NCI-H510A (cell line): ENCODE data around the gene RGS14.
"Not testable (repeated sequence)": the region's sequence is repeated elsewhere in the genome, so short reads cannot be mapped to it uniquely, and the experiment has no call there.

Experiments
- DNase-seq: peaks from one replicate; lab custom pipeline; 2025; lab: John Stamatoyannopoulos, UW

RGS14 gene

DNA sequence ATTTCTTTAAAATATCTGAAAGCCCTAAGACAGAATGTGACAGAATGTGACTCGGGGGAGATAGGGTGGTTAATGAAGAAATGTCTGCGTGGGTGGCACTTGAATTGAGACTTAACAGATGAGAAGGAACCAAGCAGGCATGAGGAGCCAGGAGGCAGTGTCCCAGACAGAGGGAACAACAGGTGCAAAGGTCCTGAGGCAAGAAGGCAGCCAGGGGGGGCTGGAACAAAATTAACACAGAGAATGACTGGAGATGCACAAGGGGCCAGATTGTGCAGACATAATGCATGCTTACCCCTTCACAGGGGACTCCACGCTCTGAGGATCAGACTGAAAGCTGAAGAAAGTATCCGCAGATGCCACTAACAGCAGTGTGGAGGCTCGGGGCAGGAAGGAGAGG, 8.0 kb upstream of the RGS14 start:
- no peak for DNase-seq

DNA sequence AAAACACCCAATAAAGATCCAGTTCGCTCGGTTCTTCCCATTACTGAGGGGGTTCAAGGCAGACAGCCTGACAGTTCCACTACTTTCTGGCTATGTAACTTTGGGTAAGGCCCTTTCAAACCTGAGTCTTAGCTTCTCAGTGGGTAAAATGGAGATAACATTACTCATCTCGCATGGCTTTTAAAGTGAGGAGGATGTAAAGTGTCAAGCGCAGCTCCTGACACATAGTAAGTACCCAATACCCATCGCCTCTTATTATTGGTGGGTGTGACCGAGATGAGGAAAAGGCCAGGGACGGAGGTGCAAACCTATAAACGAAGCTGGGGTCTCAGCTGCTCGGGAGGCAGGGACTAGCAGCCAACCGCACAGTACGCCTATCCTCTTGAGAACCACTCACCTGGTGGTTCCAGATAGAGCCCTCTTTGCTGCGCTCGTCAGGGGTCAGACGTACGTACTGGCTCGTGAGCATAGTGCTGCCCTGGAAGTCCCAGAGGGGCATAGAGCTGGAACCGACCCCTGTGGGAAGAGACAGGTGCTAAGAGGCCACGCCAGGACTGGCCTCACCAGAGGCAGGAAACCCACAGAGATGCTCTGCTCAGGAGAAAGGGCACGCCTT, 6.8 kb upstream of the RGS14 start:
- DNase-seq = no peak

DNA sequence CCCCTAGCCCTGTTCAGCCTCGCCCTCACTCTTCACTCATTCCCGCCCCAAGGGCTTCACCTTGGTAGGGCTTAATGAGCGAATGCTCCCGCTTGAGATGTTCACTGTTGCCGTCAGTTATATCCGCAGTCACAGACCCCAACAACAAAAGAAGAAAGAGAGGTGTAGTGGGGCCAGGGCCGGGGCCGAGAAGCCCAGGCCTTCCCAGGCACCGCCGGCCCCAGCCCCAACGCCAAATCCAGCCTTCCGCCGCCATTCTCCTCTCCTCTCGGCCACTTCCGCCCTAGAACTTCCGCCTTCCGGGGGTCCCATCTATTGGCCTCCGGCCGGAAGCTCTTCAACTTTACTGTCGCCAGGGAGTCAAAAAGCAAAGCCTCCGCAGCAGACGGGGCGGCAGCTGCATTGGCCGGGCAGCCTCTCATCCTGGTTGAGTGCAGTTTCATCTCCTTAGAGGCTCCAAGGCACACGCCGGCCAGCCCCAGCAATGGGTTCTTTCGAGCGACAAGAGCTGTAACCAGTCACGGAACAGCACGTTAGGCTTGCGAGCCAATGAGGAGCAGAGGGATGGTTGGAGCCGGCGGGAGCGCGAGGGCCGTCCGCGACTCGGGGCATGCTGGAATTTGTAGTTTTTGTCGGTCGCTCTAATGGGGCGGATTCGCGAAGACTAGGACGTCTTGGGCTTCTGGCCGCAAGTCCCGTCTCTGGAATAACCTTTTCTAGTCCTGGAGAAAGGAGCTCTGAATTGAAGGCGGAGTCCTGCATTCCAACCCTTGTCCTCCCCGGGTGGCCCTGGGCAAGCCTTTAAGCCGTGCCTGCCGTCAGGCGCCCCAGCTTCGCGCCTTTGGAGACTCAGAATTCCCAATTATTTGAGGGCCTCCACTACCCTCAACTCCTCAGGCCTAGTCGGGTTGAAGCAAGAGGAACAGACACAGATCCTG, 6.1 kb upstream of the RGS14 start, which contains the start of gene LMAN2:
Gene LMAN2 (minus strand): TSS at position 277 of the 938 bp plus-strand sequence. CDS start 21 bp downstream, at position 256.
- DNase-seq = peak; percentile 92

DNA sequence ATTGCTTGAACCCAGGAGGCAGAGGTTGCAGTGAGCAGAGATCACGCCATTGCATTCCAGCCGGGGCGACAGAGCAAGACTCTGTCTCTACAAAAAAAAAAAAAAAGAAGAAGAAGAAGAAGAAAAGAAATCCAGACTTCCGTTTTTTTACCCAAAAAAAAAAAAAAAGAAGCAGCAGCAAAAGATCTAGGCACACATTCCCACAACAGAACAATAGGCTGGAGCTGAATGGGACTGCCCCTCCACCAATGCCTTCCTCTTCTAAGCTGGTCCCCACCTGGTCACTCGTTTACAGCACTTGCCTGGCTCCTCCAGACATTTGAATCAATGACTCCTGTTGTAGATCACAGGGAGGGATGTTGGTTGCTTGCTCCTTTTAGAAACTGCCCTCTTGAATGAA, 4.6 kb upstream of the RGS14 start:
- no peak for DNase-seq

DNA sequence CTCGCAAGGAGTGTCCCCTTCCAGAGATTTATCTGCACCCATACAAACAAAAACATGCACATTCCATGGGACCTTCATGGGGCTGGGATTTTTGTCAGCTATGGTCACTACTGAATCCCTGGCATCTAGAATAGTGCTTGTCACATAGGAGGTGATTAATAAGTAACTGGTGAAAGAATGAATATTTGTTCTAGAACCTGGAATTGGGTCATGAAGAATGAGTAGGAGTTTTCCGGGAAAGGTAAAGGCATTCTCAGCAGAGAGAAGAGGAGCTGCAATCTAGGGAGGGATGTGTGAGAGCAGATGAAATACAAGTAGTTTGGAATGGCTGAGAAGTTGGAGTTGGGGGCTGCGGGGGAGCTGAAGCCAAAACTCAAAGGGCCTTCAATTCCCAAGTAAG, 3.5 kb upstream of the RGS14 start:
- DNase-seq = no peak

DNA sequence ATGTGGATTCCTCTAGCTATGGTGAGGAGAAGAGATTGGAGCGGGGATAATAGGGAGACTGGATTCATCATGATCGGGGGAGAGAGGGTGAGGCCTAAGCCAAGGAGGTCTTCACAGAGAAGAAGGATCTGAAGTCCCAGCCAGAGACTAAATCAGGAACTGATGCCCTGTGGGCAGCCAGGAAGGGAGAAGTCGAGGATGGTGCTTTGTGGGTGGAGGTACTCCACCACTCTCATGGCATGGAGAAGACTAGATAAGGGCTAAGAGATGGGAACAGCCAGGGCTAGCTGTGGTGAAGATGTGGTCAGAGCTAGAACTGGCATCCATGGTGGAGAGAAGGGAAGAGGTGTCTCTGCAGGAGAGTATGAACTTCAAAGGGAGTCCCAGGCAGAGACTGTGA, 3.0 kb upstream of the RGS14 start:
- no peak for DNase-seq

DNA sequence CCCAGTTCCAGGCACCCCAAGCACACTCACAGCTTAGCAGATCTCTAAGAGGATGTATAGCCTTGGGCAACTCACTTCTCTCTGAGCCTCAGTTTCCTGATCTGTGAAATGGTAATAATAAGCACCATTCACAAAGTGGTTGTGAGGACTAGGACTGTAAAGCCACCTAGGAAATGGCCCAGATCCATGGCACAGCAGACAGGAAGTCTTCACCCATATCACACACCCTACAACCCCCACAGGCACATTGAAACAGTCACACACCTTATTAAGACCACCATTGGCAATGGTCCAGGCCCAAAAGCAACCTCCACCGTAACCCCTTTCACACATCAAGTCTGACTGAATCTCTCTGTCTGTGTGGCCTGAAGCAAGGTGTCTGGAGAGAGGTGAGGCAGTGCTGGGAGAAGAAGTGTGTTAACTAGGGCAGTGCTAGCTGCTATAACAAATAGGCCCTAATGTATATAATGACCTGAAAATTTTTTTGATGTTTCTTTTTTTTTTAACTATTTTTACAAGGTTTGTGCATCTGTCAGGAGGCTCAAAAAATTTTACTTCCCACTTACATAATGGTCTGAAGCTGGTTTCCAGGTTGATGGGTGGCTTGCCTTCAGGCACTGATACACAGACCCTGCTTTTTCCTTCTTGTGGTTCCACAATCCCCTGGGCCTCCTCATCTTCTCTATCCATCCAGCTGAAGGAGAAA, 2.4 kb upstream of the RGS14 start:
- DNase-seq = no peak

DNA sequence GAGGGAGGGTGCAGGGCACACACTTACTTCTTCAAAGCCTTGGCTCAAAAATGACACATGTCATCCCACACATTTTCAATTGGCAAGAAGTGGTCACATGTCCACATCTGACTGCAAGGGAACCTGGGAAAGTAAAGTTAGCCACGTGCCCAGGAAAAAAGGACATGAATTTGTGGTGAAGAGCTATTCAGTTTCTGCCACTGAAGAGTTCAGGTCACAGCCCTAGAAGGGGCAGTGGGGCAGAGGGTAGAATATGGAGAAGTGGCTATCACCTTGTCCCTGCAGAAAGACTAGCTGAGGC, 1.9 kb upstream of the RGS14 start:
- DNase-seq = no peak

DNA sequence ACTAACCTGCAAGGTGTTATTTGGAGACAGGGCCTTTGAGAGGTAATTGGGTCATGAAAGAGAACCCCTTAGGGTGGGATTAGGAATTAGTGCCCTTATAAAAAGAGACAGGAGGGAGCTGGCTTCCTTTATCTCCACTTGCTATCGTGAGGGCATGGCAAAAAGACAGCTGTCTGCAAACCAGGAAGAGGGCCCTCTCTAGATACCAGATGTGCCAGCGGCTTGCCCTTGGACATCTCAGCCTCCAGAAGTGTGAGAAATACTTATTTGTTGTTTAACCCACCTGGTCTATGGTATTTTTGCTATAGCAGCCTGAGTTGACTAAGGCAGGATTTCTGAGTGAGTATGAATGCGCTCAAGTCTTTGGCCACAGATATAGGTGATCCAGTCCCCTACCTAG, 978 bp upstream of the RGS14 start:
- DNase-seq = no peak

DNA sequence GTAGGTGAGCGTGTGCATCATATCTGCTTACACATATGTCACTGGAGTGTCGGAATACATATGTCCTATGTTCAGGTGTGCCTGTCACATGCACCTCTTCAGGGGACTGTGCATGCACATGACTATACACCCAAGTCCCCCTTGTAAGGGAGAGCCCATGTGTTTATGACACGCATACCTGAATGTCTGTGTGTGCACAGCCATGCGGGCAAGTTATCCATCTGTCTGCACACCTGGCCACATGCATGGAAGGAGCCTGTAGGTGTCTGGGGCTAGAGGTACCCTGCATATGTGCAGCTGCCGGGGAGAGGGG, 622 bp upstream of the RGS14 start:
- no peak for DNase-seq

DNA sequence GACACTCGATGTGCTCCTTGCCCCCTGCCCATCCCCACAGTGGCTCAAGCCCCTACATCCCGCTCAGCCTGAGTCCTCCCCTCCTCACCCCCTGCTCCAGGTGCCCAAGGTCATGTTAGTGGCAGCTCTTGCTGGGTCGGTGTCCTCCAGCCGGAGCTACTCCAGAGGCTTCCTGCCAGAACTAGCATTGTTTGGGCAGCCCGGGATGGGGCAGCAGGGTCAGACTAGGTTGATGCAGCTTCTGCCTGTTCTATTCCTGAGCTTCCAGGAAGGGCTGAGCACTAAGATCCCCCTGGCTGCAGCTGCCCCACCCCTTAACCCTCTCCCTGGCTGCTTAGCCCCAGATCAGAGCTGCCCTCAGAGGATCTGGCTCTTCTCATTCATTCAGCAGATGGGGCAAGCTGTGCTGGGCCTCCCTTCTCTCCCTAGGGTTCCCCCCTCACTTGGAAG, 671 bp downstream of the RGS14 start:
- no peak for DNase-seq

DNA sequence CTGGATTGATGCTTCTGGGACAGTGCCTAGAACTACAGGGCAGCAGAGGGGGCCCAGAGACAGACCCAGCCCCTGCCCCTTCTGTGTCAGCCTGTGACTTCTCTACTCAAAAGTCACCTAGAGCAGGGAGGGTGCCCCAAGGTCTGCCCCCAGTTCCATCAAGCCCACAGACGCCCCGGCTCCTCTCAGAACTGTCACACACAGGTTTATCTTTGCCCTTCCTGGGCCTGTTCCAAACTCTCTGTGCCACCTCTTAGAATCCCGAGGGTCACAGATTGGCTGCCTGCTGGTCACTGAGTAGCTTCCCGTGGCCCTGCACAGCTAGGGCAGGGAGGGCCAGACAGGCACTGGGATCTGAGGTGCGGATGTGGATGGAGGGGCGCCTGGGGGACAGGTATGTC, 1.7 kb downstream of the RGS14 start:
- no peak for DNase-seq

DNA sequence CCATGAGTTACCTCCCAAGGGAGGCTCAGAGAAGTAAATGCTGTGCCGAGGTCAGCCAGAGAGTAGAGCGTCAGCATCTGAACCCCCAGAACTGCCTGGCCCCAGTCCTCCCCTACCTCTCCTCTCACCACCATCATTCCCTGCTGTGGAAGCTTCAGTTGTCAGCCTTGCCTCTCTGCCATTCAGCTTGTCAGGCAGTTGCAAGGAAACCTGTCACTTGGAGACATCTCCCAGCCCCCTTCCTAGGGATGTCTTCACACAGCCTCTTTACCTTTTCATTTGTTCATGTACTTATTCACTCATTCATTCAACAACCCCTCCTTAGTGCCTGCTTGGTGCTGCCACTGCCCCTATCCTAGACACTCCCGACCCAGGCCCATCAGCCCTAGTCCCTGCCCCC, 2.1 kb downstream of the RGS14 start:
- DNase-seq = no peak

DNA sequence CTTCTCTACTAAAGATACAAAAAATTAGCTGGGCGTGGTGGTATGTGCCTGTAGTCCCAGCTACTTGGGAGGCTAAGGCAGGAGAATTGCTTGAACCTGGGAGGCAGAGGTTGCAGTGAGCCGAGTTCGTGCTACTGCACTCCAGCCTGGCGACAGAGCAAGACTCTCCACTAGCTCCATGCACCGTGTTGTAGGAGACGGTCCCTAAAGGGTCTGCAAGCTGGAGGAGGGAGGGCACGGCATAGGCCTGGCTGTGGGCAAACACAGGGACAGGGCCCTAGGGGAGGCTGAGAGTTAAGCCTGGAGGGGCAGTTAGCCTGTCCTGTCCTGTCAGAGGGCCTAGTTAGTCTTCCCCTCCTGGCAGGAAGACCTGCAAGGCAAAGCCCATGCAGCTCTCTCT, 3.0 kb downstream of the RGS14 start:
- DNase-seq = not testable (repeated sequence)

DNA sequence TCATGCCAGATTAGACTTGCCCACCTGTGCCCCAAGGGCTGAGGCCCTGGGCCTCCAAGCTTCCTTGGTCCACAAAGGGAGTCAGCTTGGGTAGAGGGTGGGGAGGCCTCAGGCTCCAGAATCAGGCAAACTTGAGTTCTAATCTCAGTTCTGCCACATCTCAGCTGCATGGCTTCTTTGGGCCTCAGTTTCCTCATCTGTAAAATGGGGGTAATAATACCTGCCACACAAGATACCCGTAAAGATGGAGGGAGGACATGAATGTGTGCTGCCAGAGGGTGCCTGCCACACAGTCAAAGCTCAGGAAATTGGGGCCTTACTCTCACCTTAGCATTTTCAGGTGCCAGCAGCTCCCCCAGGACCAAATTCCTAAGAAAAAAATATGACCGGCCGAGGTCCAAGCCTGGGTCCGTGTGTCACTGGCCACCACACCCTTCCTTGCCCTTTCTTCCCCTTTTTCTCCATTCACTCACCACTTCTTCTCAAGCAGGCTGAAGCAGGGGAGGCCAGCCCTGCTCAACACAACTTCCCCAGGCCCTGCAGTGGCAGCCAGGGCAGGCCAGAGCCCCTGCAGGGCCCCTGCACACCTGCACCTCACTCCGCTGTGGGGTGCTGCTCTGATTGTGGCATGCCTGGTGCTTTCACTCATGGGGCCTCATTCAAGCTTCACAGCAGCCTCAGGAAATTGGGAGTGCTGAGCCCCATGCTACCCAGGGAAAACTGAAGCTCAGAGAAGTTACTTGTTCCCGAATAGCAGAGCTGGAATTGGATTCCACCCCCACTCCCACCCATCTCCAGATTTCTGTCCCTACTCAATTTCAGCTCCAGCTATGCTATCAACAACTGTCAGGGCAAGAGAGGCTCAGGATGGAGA, 3.9 kb downstream of the RGS14 start:
- DNase-seq = no peak

DNA sequence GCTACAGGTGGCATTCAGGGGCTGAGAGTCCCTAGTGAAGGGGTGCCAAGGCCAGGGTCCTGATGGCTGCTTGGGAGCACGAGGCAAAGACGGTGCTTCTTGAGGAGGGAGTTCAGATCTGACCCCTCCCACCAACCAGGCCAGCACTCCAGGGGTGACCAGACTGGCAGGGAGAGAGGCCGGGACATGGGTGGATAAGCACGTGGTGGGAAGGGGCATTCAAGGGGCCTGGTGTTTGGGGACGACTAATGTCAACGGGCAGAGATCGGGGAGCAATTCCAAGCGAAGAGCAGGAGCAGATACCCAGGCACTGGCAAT, 4.5 kb downstream of the RGS14 start:
- no peak for DNase-seq

DNA sequence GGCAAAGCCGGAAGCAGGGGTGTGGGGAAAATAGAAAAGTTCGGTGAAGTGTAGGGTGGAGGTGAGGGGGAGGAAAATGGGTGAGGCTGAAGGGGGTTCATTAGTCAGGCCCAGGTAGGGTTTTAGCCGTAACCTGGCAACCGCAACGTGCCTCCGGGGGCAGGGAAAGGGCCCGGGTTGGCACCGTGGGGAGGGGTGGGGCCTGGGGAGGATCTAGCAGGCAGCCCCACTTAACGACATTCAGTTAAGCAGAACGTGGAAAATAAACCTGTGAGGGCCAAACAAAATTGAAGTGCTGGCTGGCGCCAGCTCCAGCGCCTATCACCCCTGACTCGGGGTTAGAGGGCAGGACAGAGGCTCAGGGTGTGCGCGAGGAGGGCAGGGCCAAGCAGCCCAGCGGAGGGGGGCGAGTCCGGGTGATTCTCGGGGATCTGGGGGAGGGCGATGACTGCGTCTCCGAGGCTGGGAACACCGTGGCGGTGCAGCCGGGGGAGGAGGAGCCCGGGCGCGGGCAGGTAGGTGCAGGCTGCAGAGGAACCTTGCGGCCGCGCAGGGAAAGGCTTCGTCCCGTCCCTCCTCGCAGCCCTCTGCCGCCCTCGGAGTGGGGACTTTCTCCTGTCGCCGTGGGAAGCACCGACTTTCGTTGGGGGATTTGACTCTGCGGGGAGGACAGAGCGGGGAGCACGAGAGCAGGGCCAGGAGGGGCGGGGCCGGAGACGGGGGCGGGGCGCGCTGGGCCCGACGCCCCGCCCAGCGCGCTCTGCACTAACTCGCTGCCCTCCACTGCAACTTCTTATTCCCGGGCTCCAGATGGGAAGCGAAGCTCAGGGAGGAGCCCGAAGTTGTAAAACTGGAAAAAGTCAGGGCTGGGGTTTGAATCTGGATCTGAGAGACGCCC, 5.1 kb downstream of the RGS14 start:
- DNase-seq = peak; percentile 36

DNA sequence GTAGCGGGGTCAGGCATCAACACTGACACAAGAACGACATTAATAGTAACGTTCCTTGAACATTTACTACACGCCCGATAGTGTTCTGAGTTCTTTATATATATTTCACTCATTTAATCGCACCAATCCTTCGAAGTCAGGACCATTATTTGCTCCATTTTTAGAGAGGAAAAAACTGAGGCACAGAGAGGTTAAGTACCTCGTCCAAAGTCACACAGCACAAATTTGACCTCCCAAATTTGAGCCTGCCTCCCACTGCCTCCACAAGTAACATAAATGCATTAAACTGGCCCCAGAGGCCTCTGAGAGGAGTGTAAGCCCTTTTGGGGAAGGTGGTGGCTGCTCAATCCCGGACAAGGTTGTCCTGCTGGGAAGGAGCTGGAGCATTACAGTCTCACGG, 5.8 kb downstream of the RGS14 start:
- DNase-seq = no peak

DNA sequence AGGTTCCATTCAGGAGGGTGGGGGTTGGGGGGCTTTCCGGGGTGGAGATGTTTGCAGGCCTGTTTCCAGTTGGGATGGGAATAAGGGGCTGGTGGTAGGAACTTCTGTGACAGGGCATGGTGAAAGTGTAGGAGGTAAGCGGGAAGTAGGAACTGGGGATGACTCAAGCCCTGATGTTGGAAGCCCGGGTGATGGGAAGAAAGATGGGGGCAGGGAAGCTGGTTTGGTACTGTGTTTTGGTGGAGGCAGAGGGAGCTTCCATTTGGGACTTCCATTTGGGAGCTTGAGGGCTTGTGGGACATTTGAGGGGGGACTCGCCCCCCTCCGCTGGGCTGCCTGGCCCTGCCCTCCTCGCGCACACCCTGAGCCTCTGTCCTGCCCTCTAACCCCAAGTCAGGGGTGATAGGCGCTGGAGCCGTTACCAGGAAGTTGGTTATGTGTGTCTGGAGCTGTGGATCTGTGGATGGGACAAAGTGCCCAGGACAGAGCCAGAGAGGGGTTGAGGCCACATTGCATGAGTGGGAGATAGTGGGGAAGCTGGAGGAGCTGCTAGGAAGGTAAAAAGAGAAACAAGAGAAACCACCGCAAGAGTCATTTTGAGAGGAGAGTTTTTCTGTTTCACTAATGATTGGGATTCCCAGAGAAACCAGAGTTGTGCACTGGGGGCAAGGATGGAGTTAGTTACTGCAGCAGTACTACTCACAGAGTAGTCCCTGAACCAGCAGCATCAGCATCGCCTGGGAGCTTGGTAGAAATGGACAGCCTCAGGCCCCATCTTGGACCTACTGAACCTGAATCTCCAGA, 6.6 kb downstream of the RGS14 start:
- DNase-seq = no peak

DNA sequence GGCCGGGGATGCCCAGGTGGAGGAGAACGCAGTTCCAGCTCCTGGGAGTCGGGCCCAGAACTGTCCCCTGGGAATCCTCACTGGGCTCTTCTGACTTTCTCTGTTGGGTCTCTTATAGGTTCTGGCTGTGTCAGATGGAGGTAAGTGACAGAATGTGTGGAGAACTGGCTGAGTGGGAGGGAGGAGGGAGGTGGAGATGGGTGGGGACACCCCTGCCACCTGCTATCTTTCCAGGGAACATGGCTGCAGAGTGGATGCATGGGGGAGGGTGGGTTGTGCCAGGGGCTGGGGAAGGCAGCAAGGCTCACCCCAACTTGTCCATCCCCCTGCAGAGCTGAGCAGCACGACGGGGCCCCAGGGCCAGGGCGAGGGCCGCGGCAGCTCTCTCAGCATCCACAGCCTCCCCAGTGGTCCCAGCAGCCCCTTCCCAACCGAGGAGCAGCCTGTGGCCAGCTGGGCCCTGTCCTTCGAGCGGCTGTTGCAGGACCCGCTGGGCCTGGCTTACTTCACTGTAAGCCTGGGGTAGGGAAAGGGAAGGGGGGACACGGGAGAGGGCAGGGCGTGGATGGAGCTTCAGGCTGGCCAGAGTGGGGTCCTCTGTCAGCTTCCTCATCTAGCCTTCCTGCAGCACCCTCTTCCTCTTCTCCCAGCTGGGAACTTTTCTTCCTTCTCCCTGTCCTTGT, 8.3 kb downstream of the RGS14 start:
- no peak for DNase-seq
